ENCODE results near the gene ITPR3. TPM values are rescaled to one million over a fixed set of nuclear protein-coding genes. Genes with fewer than 3 reads are reported as not detected.

Gene ITPR3
- total RNA-seq, 1 donor from 2014 or later, result 6.4 TPM

- Mint-ChIP-seq H3K4me1 (peaks cover 2% of the 10 kb centered on the region), H3K4me3 (no peak overlapping the region), H3K27ac (no peak overlapping the region), H3K36me3 (no peaks in the 10 kb centered on the region), H3K27me3 (ENCODE audit: low read depth) (peaks cover 8% of the 10 kb centered on the region), H3K9me3 (no peaks in the 10 kb centered on the region)
- TF ChIP-seq CTCF (IDR thresholded peaks at IDR 0.05; ENCODE audit: unreplicated experiment), result no peak
- no peak for DNase-seq (ENCODE audit: low spot score in 2 of 2, unreplicated experiment in 2 of 2)
These were observed 21.8 kb downstream of the ITPR3 start for GRCh38 chr6:33642897-33643296.

GRCh38 chr6:33651403-33651802 lies 30.3 kb downstream of the ITPR3 start:
- no peak overlapping the region for H3K4me3 Mint-ChIP-seq
- no peak for TF ChIP-seq CTCF (IDR thresholded peaks at IDR 0.05; ENCODE audit: unreplicated experiment)
- H3K27ac Mint-ChIP-seq, result no peak overlapping the region

GRCh38 chr6:33652002-33652401 lies 30.9 kb downstream of the ITPR3 start:
- no peaks in the 10 kb centered on the region for H3K4me1 Mint-ChIP-seq
- TF ChIP-seq CTCF (IDR thresholded peaks at IDR 0.05; ENCODE audit: unreplicated experiment), result no peak
- H3K9me3 Mint-ChIP-seq, result no peaks in the 10 kb centered on the region
- no peaks in the 10 kb centered on the region for H3K27me3 Mint-ChIP-seq (ENCODE audit: low read depth)
- no peak overlapping the region for H3K27ac Mint-ChIP-seq
- no peaks in the 10 kb centered on the region for H3K36me3 Mint-ChIP-seq
- no peak overlapping the region for H3K4me3 Mint-ChIP-seq
- DNase-seq (ENCODE audit: low spot score in 2 of 2, unreplicated experiment in 2 of 2), result no peak

More at GRCh38 chr6:33651403-33651802, 30.3 kb downstream of the ITPR3 start:
- no peak for DNase-seq (ENCODE audit: low spot score in 2 of 2, unreplicated experiment in 2 of 2)
- Mint-ChIP-seq H3K9me3 (no peaks in the 10 kb centered on the region), H3K36me3 (no peaks in the 10 kb centered on the region), H3K27me3 (ENCODE audit: low read depth) (no peaks in the 10 kb centered on the region), H3K4me1 (no peaks in the 10 kb centered on the region)

- DNase-seq (ENCODE audit: low spot score in 2 of 2, unreplicated experiment in 2 of 2), result no peak
- no peaks in the 10 kb centered on the region for H3K4me1 Mint-ChIP-seq
- no peaks in the 10 kb centered on the region for H3K36me3 Mint-ChIP-seq
- H3K27ac Mint-ChIP-seq, result no peak overlapping the region
- no peak for TF ChIP-seq CTCF (IDR thresholded peaks at IDR 0.05; ENCODE audit: unreplicated experiment)
- H3K4me3 Mint-ChIP-seq, result no peak overlapping the region
- no peaks in the 10 kb centered on the region for H3K9me3 Mint-ChIP-seq
- no peaks in the 10 kb centered on the region for H3K27me3 Mint-ChIP-seq (ENCODE audit: low read depth)
These were observed 33.9 kb downstream of the ITPR3 start for GRCh38 chr6:33654831-33655554.

GRCh38 chr6:33656844-33657243 lies 35.7 kb downstream of the ITPR3 start:
- H3K9me3 Mint-ChIP-seq, result no peaks in the 10 kb centered on the region

More at GRCh38 chr6:33656844-33657243, 35.7 kb downstream of the ITPR3 start:
- no peak overlapping the region for H3K27ac Mint-ChIP-seq
- no peak for TF ChIP-seq CTCF (IDR thresholded peaks at IDR 0.05; ENCODE audit: unreplicated experiment)
- H3K4me1 Mint-ChIP-seq, result no peaks in the 10 kb centered on the region
- H3K36me3 Mint-ChIP-seq, result no peaks in the 10 kb centered on the region
- DNase-seq (ENCODE audit: low spot score in 2 of 2, unreplicated experiment in 2 of 2), result no peak
- no peak overlapping the region for H3K4me3 Mint-ChIP-seq
- no peaks in the 10 kb centered on the region for H3K27me3 Mint-ChIP-seq (ENCODE audit: low read depth)
